Stomach (tissue), 9 donors: ENCODE data around the gene GPX5. TPM values are rescaled to one million over a fixed set of nuclear protein-coding genes. Genes with fewer than 3 reads are reported as not detected.
"Not testable (repeated sequence)": the region's sequence is repeated elsewhere in the genome, so short reads cannot be mapped to it uniquely, and the experiment has no call there.

ENCODE experiments used
- DNase-seq, 2 donors: peaks; one replicate each; pipeline versions ENCODE4 v3.0.0 to v3.0.0-alpha.2; 2013 to 2019
- H3K27ac ChIP-seq, 5 donors: fragments of 200-600 bp in 4 of 5; sonication (generic) in 4 of 5; one replicate each; pipeline ENCODE4 v1.5.1; 2013 to 2019; ENCODE audit warnings: mild to moderate bottlenecking in 1 of 5, moderate library complexity in 1 of 5
- H3K27me3 ChIP-seq, 3 donors: fragments of 200-600 bp; sonication (generic); one replicate each; pipeline ENCODE4 v1.5.1; 2017 to 2019; ENCODE audit warnings: mixed run types in 1 of 3
- H3K36me3 ChIP-seq, 4 donors: fragments of 200-600 bp; sonication (generic); 1 replicate in 3 of 4; 2 replicates in 1 of 4; pipeline ENCODE4 v1.5.1; 2016 to 2019
- H3K4me1 ChIP-seq, 4 donors: fragments of 200-600 bp; sonication (generic); one replicate each; pipeline ENCODE4 v1.5.1; 2016 to 2019
- H3K4me3 ChIP-seq, 4 donors: fragments of 200-600 bp; sonication (generic) in 3 of 4; one replicate each; pipeline ENCODE4 v1.5.1; 2016 to 2019; ENCODE audit warnings: mild to moderate bottlenecking in 1 of 4
- H3K9me3 ChIP-seq, 4 donors: fragments of 200-600 bp; sonication (generic); one replicate each; pipeline ENCODE4 v1.5.1; 2016 to 2019
- EP300 ChIP-seq: sonication (generic); formaldehyde crosslinking; IDR thresholded peaks from one replicate; pipeline ENCODE4 v1.6.1; 2017; ENCODE audit warnings: antibody characterized with exemption
- POLR2A ChIP-seq, 4 donors: fragments of 450-650 bp; IDR thresholded peaks; one replicate each; pipeline ENCODE4 v1.6.1; 2016; ENCODE audit warnings: antibody characterized with exemption in 4 of 4, control low read depth in 2 of 4, mild to moderate bottlenecking in 1 of 4, moderate library complexity in 1 of 4
- POLR2AphosphoS5 ChIP-seq, 3 donors: sonication (generic); formaldehyde crosslinking; IDR thresholded peaks; one replicate each; pipeline ENCODE4 v1.6.1; 2016; ENCODE audit warnings: antibody characterized with exemption in 3 of 3
- WGBS, 5 donors: extraction: QIAGEN DNeasy Blood & Tissue Kit in 3 of 5; methylation state at CpG; one replicate each; pipeline versions ENCODE4 v1.1.5 to v1.1.7; 2013 to 2018; 5-methylcytosine and 5-hydroxymethylcytosine counted together
- intact Hi-C: fragments of 100-400 bp; cut with DNase I; formaldehyde crosslinking; loops from one replicate; pipeline ENCODE4 v1.15.1; 2023; ENCODE audit warnings: low total_unique reads
- polyA plus RNA-seq, 3 donors: library from polyadenylated mRNA; stranded (reverse); fragments of 200-250 nt; gene quantifications; one replicate each; pipeline ENCODE4 v1.2.3, GENCODE V29; 2013
- total RNA-seq, 5 donors: library from RNA; depleted of rRNA; stranded (reverse); fragments of >200 nt; gene quantifications; one replicate each; pipeline versions ENCODE4 v1.1.0 to v1.2.3, GENCODE V29; 2014 to 2016
- TF ChIP-seq, protein P1 (sequence below), 7 experiments: fragments of 450-650 bp in 4 of 7; fragments of 200-600 bp in 3 of 7; sonication (generic) in 3 of 7; IDR thresholded peaks; one replicate each; pipeline ENCODE4 v1.5.1; 2016 to 2019; ENCODE audit warnings: antibody characterized with exemption in 7 of 7, control low read depth in 2 of 7, mild to moderate bottlenecking in 1 of 7
- donor health status: healthy with polysubstance abuse.
- donor health status: Bipolar disorder and iron deficiency.
- donor health status: healthy.

The GPX5 gene
- total and polyA plus RNA-seq, 8 donors = not detected

DNA sequence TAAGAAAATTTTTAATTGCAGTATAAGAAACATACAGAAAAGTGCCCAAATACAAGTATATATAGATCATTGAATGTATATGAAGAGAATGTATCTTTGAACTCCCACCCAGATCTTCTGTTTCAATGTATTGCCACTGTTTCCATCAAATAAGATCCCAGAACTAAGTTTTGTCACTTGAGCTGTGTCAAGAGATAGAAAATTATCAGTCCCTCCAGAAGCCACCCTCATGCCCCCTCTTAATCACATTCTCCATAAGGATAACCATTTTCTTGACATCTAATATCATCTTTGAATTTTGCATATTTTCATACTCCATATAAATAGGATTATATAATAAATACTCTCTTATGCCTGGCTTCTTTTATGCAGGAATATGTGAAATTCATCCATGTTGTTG, 20.3 kb downstream of the GPX5 start:
- Histone ChIP-seq H3K4me1 (peaks cover 0 to 13% (median 6%) of the 10 kb centered on the region in 4 donors), H3K36me3 (no peaks in the 10 kb centered on the region), H3K27ac (no peak overlapping the region), H3K4me3 (no peak overlapping the region), H3K27me3 (peaks cover 0 to 67% (median 15%) of the 10 kb centered on the region in 3 donors), H3K9me3 (peaks cover 0 to 19% (median 9%) of the 10 kb centered on the region in 4 donors)
- intact Hi-C loops = no loop called here
- DNase-seq = no peak
- TF ChIP-seq EP300 (no peak), POLR2AphosphoS5 (IDR thresholded peaks at IDR 0.05) (no peak), POLR2A (IDR thresholded peaks at IDR 0.05) (no peak)
- TF ChIP-seq, protein P1, sequence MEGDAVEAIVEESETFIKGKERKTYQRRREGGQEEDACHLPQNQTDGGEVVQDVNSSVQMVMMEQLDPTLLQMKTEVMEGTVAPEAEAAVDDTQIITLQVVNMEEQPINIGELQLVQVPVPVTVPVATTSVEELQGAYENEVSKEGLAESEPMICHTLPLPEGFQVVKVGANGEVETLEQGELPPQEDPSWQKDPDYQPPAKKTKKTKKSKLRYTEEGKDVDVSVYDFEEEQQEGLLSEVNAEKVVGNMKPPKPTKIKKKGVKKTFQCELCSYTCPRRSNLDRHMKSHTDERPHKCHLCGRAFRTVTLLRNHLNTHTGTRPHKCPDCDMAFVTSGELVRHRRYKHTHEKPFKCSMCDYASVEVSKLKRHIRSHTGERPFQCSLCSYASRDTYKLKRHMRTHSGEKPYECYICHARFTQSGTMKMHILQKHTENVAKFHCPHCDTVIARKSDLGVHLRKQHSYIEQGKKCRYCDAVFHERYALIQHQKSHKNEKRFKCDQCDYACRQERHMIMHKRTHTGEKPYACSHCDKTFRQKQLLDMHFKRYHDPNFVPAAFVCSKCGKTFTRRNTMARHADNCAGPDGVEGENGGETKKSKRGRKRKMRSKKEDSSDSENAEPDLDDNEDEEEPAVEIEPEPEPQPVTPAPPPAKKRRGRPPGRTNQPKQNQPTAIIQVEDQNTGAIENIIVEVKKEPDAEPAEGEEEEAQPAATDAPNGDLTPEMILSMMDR (IDR thresholded peaks at IDR 0.05) = no peak

DNA sequence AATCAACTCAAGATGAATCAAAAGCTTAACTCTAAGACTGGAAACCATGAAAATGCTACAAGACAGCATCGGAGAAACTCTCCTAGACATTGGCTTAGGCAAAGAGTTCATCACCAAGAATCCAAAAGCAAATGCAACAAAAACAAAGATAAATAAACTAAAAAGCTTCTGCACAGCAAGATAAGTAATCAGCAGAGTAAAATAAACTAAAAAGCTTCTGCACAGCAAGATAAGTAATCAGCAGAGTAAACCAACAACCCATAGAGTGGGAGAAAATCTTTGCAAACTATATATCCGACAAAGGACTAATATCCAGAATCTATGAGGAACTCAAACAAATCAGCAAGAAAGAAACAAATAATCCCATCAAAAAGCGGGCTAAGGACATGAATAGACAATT, 21.3 kb downstream of the GPX5 start:
- Histone ChIP-seq H3K27me3 (peaks cover 0 to 60% (median 15%) of the 10 kb centered on the region in 3 donors), H3K4me1 (peaks cover 0 to 13% (median 6%) of the 10 kb centered on the region in 4 donors), H3K9me3 (peaks cover 0 to 13% (median 7%) of the 10 kb centered on the region in 4 donors)
- intact Hi-C loops, H3K4me3 ChIP-seq, DNase-seq, H3K27ac ChIP-seq, H3K36me3 ChIP-seq: not testable (repeated sequence)
- 29 to 43% (median 35%) methylated on average over 3 of the region's 3 CpGs for WGBS, 5 donors

- Histone ChIP-seq H3K4me3 (no peak overlapping the region), H3K9me3 (peaks cover 0 to 10% (median 7%) of the 10 kb centered on the region in 4 donors), H3K4me1 (no peaks in the 10 kb centered on the region), H3K36me3 (no peaks in the 10 kb centered on the region), H3K27ac (no peak overlapping the region), H3K27me3 (peaks cover 0 to 54% (median 18%) of the 10 kb centered on the region in 3 donors)
- intact Hi-C loops = no loop called here
- WGBS, 5 donors = 55 to 66% (median 61%) methylated on average over 4 of the region's 4 CpGs
- TF ChIP-seq EP300 (no peak), POLR2AphosphoS5 (IDR thresholded peaks at IDR 0.05) (no peak), POLR2A (IDR thresholded peaks at IDR 0.05) (no peak)
- TF ChIP-seq, protein P1 (IDR thresholded peaks at IDR 0.05) = no peak
- DNase-seq = no peak
Measured at GRCh38 chr6:28551891-28552666, 26.4 kb downstream of the GPX5 start.

DNA sequence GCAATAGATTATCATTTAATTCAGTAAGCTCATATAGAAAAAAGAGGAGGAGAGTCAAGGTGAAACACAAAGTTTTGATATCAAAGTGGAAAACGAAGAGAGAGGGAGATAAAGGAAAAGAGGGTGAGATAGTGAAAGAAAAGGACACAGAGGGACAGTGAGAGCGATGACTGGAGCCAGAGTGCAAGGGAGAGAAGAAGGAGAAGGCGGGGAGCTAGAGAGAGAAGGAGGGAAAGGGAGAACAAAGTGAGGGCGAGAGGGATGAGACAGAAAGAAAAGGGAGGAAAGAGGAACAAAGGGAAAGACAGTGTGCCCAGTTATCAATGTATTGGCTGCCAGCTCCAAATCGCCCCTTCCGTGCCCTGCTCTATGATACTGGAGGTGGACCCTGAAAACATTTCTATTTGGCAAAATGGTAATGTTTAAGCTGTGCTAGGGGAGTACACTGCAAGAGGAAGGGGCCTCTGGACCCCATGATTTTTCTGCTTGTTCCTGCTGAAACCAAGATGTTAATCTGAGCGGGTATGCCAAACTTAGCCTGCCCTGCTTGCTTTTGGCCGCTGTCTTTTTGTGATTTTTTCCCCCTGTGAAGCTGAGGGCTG, 27.8 kb downstream of the GPX5 start:
- intact Hi-C loops = no loop called here
- no peak overlapping the region for H3K27ac ChIP-seq
- no peaks in the 10 kb centered on the region for H3K36me3 ChIP-seq
- H3K4me1 ChIP-seq = no peaks in the 10 kb centered on the region
- H3K4me3 ChIP-seq = no peak overlapping the region
- 31 to 37% (median 34%) methylated on average over 8 of the region's 8 CpGs for WGBS, 5 donors
- no peak for DNase-seq
- H3K9me3 ChIP-seq = peaks cover 0 to 7% (median 2%) of the 10 kb centered on the region in 4 donors
- TF ChIP-seq POLR2AphosphoS5 (IDR thresholded peaks at IDR 0.05) (no peak), POLR2A (IDR thresholded peaks at IDR 0.05) (no peak), EP300 (no peak)
- TF ChIP-seq, protein P1 (IDR thresholded peaks at IDR 0.05) = no peak
- peaks cover 0 to 51% (median 18%) of the 10 kb centered on the region in 3 donors for H3K27me3 ChIP-seq
